Astrocyte of the spinal cord (primary cell): ENCODE measurements around the gene TALDO1.
A peak's percentile ranks its signal among the peaks of the same experiment; 100 is the strongest.
"Not testable (repeated sequence)": the region's sequence is repeated elsewhere in the genome, so short reads cannot be mapped to it uniquely, and the experiment has no call there.

Source experiments
- DNase-seq: peaks from one replicate; pipeline ENCODE4 v3.0.0; 2011; ENCODE audit warnings: low read depth, low spot score
- H3K4me3 ChIP-seq: 2 replicates; pipeline ENCODE4 v1.5.1; 2011; ENCODE audit warnings: low read depth, mild to moderate bottlenecking, low read length, moderate library complexity
- CTCF ChIP-seq: IDR thresholded peaks from 2 replicates; pipeline ENCODE4 v1.5.1; 2012; ENCODE audit warnings: low read depth, mild to moderate bottlenecking, low read length, inconsistent platforms
- in situ Hi-C: cut with HindIII; loops from 2 replicates; pipeline ENCODE4 v1.10.0; 2017; ENCODE audit warnings: low sequenced_read_pairs

Gene TALDO1

GRCh38 chr11:727859-728748, 19.2 kb upstream of the TALDO1 start:
- DNase-seq = peak; percentile 87
- in situ Hi-C loops = no loop called here
- TF ChIP-seq CTCF = peak; percentile 100
- no peak overlapping the region for H3K4me3 ChIP-seq

GRCh38 chr11:728901-729491, 18.3 kb upstream of the TALDO1 start:
- H3K4me3 ChIP-seq = no peak overlapping the region
- in situ Hi-C loops = no loop called here
- no peak for DNase-seq
- TF ChIP-seq CTCF = no peak

GRCh38 chr11:729492-730074, 17.7 kb upstream of the TALDO1 start:
- H3K4me3 ChIP-seq = no peak overlapping the region
- in situ Hi-C loops = no loop called here
- DNase-seq = no peak
- no peak for TF ChIP-seq CTCF

- in situ Hi-C loops = no loop called here
- DNase-seq = no peak
- no peak overlapping the region for H3K4me3 ChIP-seq
- no peak for TF ChIP-seq CTCF
These were observed 14.2 kb upstream of the TALDO1 start for GRCh38 chr11:733072-733471.

GRCh38 chr11:734541-734940, 12.7 kb upstream of the TALDO1 start:
- in situ Hi-C loops, DNase-seq: not testable (repeated sequence)

GRCh38 chr11:737366-737765, 9.9 kb upstream of the TALDO1 start:
- TF ChIP-seq CTCF = no peak
- H3K4me3 ChIP-seq = no peak overlapping the region
- no peak for DNase-seq
- in situ Hi-C loops = no loop called here

More at GRCh38 chr11:734541-734940, 12.7 kb upstream of the TALDO1 start:
- not testable (repeated sequence) for H3K4me3 ChIP-seq

GRCh38 chr11:737899-738298, 9.4 kb upstream of the TALDO1 start:
- in situ Hi-C loops = not testable (repeated sequence)

More at GRCh38 chr11:737899-738298, 9.4 kb upstream of the TALDO1 start:
- DNase-seq, H3K4me3 ChIP-seq: not testable (repeated sequence)
